ENCODE measurements around the gene BCCIP. TPM values are rescaled to one million over a fixed set of nuclear protein-coding genes. Genes with fewer than 3 reads are reported as not detected.

The BCCIP gene
- total and polyA plus RNA-seq, 2 of the 8 experiments (the other 6 are each of a cell fraction or from before 2014, with no cell fraction given), result 33.9 to 120 TPM

DNA sequence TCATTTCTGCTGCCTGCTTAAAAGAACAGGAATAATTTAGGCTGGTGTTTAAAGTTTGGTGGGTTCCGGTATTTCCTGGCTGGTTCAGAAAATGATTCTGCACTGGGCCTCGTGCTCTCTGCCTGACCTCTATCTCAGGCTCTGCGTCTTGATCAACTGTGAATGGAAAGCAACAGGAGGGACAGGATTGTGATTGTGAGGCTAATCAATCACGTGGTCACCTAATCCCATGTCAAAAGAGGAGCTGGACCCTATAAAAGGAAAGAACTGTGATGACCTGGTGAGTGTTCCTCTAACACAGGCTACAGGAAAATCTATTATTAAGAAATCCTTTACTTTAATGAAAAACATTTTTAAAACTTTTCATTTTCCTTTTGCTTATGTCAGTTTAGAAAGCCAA is 57.8 kb downstream of the BCCIP start, which contains the start of gene DHX32 (continued):
- TF ChIP-seq, protein P1, sequence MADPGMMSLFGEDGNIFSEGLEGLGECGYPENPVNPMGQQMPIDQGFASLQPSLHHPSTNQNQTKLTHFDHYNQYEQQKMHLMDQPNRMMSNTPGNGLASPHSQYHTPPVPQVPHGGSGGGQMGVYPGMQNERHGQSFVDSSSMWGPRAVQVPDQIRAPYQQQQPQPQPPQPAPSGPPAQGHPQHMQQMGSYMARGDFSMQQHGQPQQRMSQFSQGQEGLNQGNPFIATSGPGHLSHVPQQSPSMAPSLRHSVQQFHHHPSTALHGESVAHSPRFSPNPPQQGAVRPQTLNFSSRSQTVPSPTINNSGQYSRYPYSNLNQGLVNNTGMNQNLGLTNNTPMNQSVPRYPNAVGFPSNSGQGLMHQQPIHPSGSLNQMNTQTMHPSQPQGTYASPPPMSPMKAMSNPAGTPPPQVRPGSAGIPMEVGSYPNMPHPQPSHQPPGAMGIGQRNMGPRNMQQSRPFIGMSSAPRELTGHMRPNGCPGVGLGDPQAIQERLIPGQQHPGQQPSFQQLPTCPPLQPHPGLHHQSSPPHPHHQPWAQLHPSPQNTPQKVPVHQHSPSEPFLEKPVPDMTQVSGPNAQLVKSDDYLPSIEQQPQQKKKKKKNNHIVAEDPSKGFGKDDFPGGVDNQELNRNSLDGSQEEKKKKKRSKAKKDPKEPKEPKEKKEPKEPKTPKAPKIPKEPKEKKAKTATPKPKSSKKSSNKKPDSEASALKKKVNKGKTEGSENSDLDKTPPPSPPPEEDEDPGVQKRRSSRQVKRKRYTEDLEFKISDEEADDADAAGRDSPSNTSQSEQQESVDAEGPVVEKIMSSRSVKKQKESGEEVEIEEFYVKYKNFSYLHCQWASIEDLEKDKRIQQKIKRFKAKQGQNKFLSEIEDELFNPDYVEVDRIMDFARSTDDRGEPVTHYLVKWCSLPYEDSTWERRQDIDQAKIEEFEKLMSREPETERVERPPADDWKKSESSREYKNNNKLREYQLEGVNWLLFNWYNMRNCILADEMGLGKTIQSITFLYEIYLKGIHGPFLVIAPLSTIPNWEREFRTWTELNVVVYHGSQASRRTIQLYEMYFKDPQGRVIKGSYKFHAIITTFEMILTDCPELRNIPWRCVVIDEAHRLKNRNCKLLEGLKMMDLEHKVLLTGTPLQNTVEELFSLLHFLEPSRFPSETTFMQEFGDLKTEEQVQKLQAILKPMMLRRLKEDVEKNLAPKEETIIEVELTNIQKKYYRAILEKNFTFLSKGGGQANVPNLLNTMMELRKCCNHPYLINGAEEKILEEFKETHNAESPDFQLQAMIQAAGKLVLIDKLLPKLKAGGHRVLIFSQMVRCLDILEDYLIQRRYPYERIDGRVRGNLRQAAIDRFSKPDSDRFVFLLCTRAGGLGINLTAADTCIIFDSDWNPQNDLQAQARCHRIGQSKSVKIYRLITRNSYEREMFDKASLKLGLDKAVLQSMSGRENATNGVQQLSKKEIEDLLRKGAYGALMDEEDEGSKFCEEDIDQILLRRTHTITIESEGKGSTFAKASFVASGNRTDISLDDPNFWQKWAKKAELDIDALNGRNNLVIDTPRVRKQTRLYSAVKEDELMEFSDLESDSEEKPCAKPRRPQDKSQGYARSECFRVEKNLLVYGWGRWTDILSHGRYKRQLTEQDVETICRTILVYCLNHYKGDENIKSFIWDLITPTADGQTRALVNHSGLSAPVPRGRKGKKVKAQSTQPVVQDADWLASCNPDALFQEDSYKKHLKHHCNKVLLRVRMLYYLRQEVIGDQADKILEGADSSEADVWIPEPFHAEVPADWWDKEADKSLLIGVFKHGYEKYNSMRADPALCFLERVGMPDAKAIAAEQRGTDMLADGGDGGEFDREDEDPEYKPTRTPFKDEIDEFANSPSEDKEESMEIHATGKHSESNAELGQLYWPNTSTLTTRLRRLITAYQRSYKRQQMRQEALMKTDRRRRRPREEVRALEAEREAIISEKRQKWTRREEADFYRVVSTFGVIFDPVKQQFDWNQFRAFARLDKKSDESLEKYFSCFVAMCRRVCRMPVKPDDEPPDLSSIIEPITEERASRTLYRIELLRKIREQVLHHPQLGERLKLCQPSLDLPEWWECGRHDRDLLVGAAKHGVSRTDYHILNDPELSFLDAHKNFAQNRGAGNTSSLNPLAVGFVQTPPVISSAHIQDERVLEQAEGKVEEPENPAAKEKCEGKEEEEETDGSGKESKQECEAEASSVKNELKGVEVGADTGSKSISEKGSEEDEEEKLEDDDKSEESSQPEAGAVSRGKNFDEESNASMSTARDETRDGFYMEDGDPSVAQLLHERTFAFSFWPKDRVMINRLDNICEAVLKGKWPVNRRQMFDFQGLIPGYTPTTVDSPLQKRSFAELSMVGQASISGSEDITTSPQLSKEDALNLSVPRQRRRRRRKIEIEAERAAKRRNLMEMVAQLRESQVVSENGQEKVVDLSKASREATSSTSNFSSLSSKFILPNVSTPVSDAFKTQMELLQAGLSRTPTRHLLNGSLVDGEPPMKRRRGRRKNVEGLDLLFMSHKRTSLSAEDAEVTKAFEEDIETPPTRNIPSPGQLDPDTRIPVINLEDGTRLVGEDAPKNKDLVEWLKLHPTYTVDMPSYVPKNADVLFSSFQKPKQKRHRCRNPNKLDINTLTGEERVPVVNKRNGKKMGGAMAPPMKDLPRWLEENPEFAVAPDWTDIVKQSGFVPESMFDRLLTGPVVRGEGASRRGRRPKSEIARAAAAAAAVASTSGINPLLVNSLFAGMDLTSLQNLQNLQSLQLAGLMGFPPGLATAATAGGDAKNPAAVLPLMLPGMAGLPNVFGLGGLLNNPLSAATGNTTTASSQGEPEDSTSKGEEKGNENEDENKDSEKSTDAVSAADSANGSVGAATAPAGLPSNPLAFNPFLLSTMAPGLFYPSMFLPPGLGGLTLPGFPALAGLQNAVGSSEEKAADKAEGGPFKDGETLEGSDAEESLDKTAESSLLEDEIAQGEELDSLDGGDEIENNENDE (IDR thresholded peaks at IDR 0.05; ENCODE audit: insufficient replicate concordance, low read length), result peak; percentile 49
- peak; percentile 32; the same call in 1 of the 2 replicates for TF ChIP-seq POU5F1 (IDR thresholded peaks at IDR 0.05; ENCODE audit: low read depth, low read length)
- no peak for TF ChIP-seq RAD21 (IDR thresholded peaks at IDR 0.05 in 1 of 2, conservative IDR thresholded peaks at IDR 0.05 in 1 of 2; ENCODE audit: low read depth in 2 of 2, low read length in 2 of 2)
- peak; percentile 56; the same call in 1 of the 2 replicates for TF ChIP-seq TBP (IDR thresholded peaks at IDR 0.05; ENCODE audit: low read depth, low read length)
- TF ChIP-seq GABPA (IDR thresholded peaks at IDR 0.05; ENCODE audit: borderline replicate concordance, insufficient read depth, low read length), result no peak
- peak; percentile 67; the same call in 1 of the 2 replicates for TF ChIP-seq SP1 (IDR thresholded peaks at IDR 0.05; ENCODE audit: low read depth, low read length)
- 0 out of 4 replicates have a peak, but pooled peaks of 1 of the 2 experiments have one; percentile 59 for TF ChIP-seq SIN3A (conservative IDR thresholded peaks at IDR 0.05 in 1 of 2, IDR thresholded peaks at IDR 0.05 in 1 of 2; ENCODE audit: low read depth in 1 of 2, low read length in 2 of 2)
- TF ChIP-seq, protein P2, sequence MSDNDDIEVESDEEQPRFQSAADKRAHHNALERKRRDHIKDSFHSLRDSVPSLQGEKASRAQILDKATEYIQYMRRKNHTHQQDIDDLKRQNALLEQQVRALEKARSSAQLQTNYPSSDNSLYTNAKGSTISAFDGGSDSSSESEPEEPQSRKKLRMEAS (IDR thresholded peaks at IDR 0.05), result peak; percentile 91
- 0 out of 4 replicates have a peak, but pooled peaks of 1 of the 2 experiments have one; percentile 6 for TF ChIP-seq HDAC2 (IDR thresholded peaks at IDR 0.05; ENCODE audit: borderline replicate concordance in 1 of 2, low read depth in 2 of 2, low read length in 2 of 2)

All from H1 (cell line).